Astrocyte (in vitro differentiated cells and primary cell): ENCODE results near the gene CERS1.

ENCODE experiments used
- CTCF ChIP-seq: IDR thresholded peaks from 2 replicates; pipeline ENCODE4 v1.5.1; 2011; ENCODE audit warnings: low read depth, mild to moderate bottlenecking, inconsistent platforms, low read length, moderate library complexity; ENCODE audit not compliant: insufficient read depth
- EZH2 ChIP-seq: IDR thresholded peaks from 2 replicates; pipeline ENCODE4 v1.6.1; 2012; ENCODE audit warnings: mild to moderate bottlenecking, low read length, inconsistent platforms; ENCODE audit not compliant: insufficient read depth

- TF ChIP-seq CTCF: no peak
- no peak for TF ChIP-seq EZH2
These were observed 2.2 kb downstream of the CERS1 start for GRCh38 chr19:18893587-18894253.
